ENCODE results near the gene ZNG1B. TPM values are rescaled to one million over a fixed set of nuclear protein-coding genes. Genes with fewer than 3 reads are reported as not detected.
"Not testable (repeated sequence)": the region's sequence is repeated elsewhere in the genome, so short reads cannot be mapped to it uniquely, and the experiment has no call there.

ZNG1B gene
- total RNA-seq, 2 experiments from 2014 or later: 27.2 to 34.2 TPM

- CTCF ChIA-PET; H3K9me3 Mint-ChIP-seq; H3K4me3 Mint-ChIP-seq; DNase-seq; intact Hi-C loops (cut with micrococcal nuclease); H3K36me3 Mint-ChIP-seq (ENCODE audit: low read depth); H3K27ac Mint-ChIP-seq; H3K4me1 Mint-ChIP-seq (ENCODE audit: low read depth): not testable (repeated sequence)
- peaks cover 19% of the 10 kb centered on the region for H3K27me3 Mint-ChIP-seq (ENCODE audit: low read depth)
Observed at GRCh38 chr2:113496527-113496926, 59.0 kb downstream of the ZNG1B start.

GRCh38 chr2:113498365-113498764 lies 60.9 kb downstream of the ZNG1B start, which contains the start of gene FOXD4L1:
TSS of gene FOXD4L1 (plus strand) at chr2:113498665. CDS start at chr2:113499257, 592 bp downstream.
- CTCF ChIA-PET: not testable (repeated sequence)

GRCh38 chr2:113499019-113499885 lies 61.8 kb downstream of the ZNG1B start:
- Mint-ChIP-seq H3K4me1 (ENCODE audit: low read depth) (peaks cover 17% of the 10 kb centered on the region), H3K27me3 (ENCODE audit: low read depth) (peaks cover 33% of the 10 kb centered on the region), H3K4me3 (peak overlapping the region; percentile 61)
- CTCF ChIA-PET; intact Hi-C loops (cut with micrococcal nuclease); H3K36me3 Mint-ChIP-seq (ENCODE audit: low read depth); H3K9me3 Mint-ChIP-seq; H3K27ac Mint-ChIP-seq: not testable (repeated sequence)
- peak; percentile 22 for DNase-seq

More at GRCh38 chr2:113498365-113498764, 60.9 kb downstream of the ZNG1B start, which contains the start of gene FOXD4L1:
- Mint-ChIP-seq H3K4me3 (peak within 1 kb of the TSS; percentile 61), H3K27me3 (ENCODE audit: low read depth) (peaks cover 30% of the 10 kb centered on the region), H3K4me1 (ENCODE audit: low read depth) (peaks cover 15% of the 10 kb centered on the region)
- H3K36me3 Mint-ChIP-seq (ENCODE audit: low read depth); DNase-seq; H3K27ac Mint-ChIP-seq; intact Hi-C loops (cut with micrococcal nuclease); H3K9me3 Mint-ChIP-seq: not testable (repeated sequence)

GRCh38 chr2:113499886-113500722 lies 62.6 kb downstream of the ZNG1B start:
- DNase-seq: peak; percentile 14
- peaks cover 19% of the 10 kb centered on the region for H3K4me1 Mint-ChIP-seq (ENCODE audit: low read depth)
- peaks cover 35% of the 10 kb centered on the region for H3K27me3 Mint-ChIP-seq (ENCODE audit: low read depth)
- H3K36me3 Mint-ChIP-seq (ENCODE audit: low read depth); H3K27ac Mint-ChIP-seq; H3K9me3 Mint-ChIP-seq; CTCF ChIA-PET; intact Hi-C loops (cut with micrococcal nuclease): not testable (repeated sequence)
- peak overlapping the region; percentile 61 for H3K4me3 Mint-ChIP-seq

GRCh38 chr2:113500723-113501038 lies 63.2 kb downstream of the ZNG1B start:
- H3K4me3 Mint-ChIP-seq; H3K9me3 Mint-ChIP-seq; H3K36me3 Mint-ChIP-seq (ENCODE audit: low read depth); intact Hi-C loops (cut with micrococcal nuclease); CTCF ChIA-PET; H3K27ac Mint-ChIP-seq: not testable (repeated sequence)
- Mint-ChIP-seq H3K4me1 (ENCODE audit: low read depth) (peaks cover 19% of the 10 kb centered on the region), H3K27me3 (ENCODE audit: low read depth) (peaks cover 35% of the 10 kb centered on the region)
- DNase-seq: peak; percentile 24

GRCh38 chr2:113502216-113503093 lies 65.0 kb downstream of the ZNG1B start:
- Mint-ChIP-seq H3K27me3 (ENCODE audit: low read depth) (peaks cover 35% of the 10 kb centered on the region), H3K4me3 (peak overlapping the region; percentile 76), H3K4me1 (ENCODE audit: low read depth) (peaks cover 19% of the 10 kb centered on the region)
- intact Hi-C loops (cut with micrococcal nuclease); H3K9me3 Mint-ChIP-seq; H3K36me3 Mint-ChIP-seq (ENCODE audit: low read depth); H3K27ac Mint-ChIP-seq: not testable (repeated sequence)
- CTCF ChIA-PET: interaction anchor here (0.5 kb wide), 1 partner anchor 430 kb away, joined by 3 read pairs; no protein-coding TSS in a partner anchor
- DNase-seq: peak; percentile 6

GRCh38 chr2:113503094-113504042 lies 65.9 kb downstream of the ZNG1B start:
- H3K27ac Mint-ChIP-seq; H3K9me3 Mint-ChIP-seq; CTCF ChIA-PET; H3K36me3 Mint-ChIP-seq (ENCODE audit: low read depth); intact Hi-C loops (cut with micrococcal nuclease): not testable (repeated sequence)
- Mint-ChIP-seq H3K27me3 (ENCODE audit: low read depth) (peaks cover 35% of the 10 kb centered on the region), H3K4me1 (ENCODE audit: low read depth) (peaks cover 19% of the 10 kb centered on the region), H3K4me3 (peak overlapping the region; percentile 76)
- peak; percentile 79 for DNase-seq

- intact Hi-C loops (cut with micrococcal nuclease); CTCF ChIA-PET; H3K36me3 Mint-ChIP-seq (ENCODE audit: low read depth); H3K9me3 Mint-ChIP-seq; H3K27ac Mint-ChIP-seq; DNase-seq: not testable (repeated sequence)
- H3K4me1 Mint-ChIP-seq (ENCODE audit: low read depth): peaks cover 17% of the 10 kb centered on the region
- peaks cover 30% of the 10 kb centered on the region for H3K27me3 Mint-ChIP-seq (ENCODE audit: low read depth)
- H3K4me3 Mint-ChIP-seq: peak overlapping the region; percentile 36
Observed at GRCh38 chr2:113504081-113504480, 66.6 kb downstream of the ZNG1B start.

GRCh38 chr2:113507394-113508140 lies 70.1 kb downstream of the ZNG1B start:
- H3K27me3 Mint-ChIP-seq (ENCODE audit: low read depth): peaks cover 18% of the 10 kb centered on the region
- CTCF ChIA-PET; H3K9me3 Mint-ChIP-seq; H3K27ac Mint-ChIP-seq; intact Hi-C loops (cut with micrococcal nuclease); H3K4me1 Mint-ChIP-seq (ENCODE audit: low read depth); H3K36me3 Mint-ChIP-seq (ENCODE audit: low read depth); H3K4me3 Mint-ChIP-seq: not testable (repeated sequence)
- peak; percentile 8 for DNase-seq

GRCh38 chr2:113508187-113508586 lies 70.7 kb downstream of the ZNG1B start:
- CTCF ChIA-PET; H3K4me3 Mint-ChIP-seq; H3K36me3 Mint-ChIP-seq (ENCODE audit: low read depth): not testable (repeated sequence)

GRCh38 chr2:113510913-113511312 lies 73.4 kb downstream of the ZNG1B start:
- H3K36me3 Mint-ChIP-seq (ENCODE audit: low read depth); CTCF ChIA-PET; intact Hi-C loops (cut with micrococcal nuclease): not testable (repeated sequence)

More at GRCh38 chr2:113508187-113508586, 70.7 kb downstream of the ZNG1B start:
- H3K9me3 Mint-ChIP-seq; DNase-seq; intact Hi-C loops (cut with micrococcal nuclease); H3K27ac Mint-ChIP-seq; H3K4me1 Mint-ChIP-seq (ENCODE audit: low read depth): not testable (repeated sequence)
- peaks cover 14% of the 10 kb centered on the region for H3K27me3 Mint-ChIP-seq (ENCODE audit: low read depth)

More at GRCh38 chr2:113510913-113511312, 73.4 kb downstream of the ZNG1B start:
- H3K27me3 Mint-ChIP-seq (ENCODE audit: low read depth); H3K4me1 Mint-ChIP-seq (ENCODE audit: low read depth); H3K27ac Mint-ChIP-seq; H3K9me3 Mint-ChIP-seq; H3K4me3 Mint-ChIP-seq; DNase-seq: not testable (repeated sequence)
